KMS-11 (cell line): ENCODE measurements around the gene PSMA1.
A peak's percentile ranks its signal among the peaks of the same experiment; 100 is the strongest.

Source experiments
- H2AFZ ChIP-seq: fragments of 200-600 bp; sonication (generic); 2 replicates; pipeline ENCODE4 v1.6.1; 2016; ENCODE audit warnings: antibody characterized with exemption, mixed run types, low read depth
- H3K27ac ChIP-seq: fragments of 200-600 bp; sonication (generic); 2 replicates; pipeline ENCODE4 v1.6.1; 2016; ENCODE audit warnings: mild to moderate bottlenecking, mixed run types
- H3K27me3 ChIP-seq: fragments of 200-600 bp; sonication (generic); 2 replicates; pipeline ENCODE4 v1.6.1; 2017; ENCODE audit warnings: mild to moderate bottlenecking, low read depth, mixed run types, moderate library complexity; ENCODE audit not compliant: insufficient read depth
- H3K36me3 ChIP-seq: fragments of 200-600 bp; sonication (generic); 2 replicates; pipeline ENCODE4 v1.6.1; 2017; ENCODE audit warnings: mild to moderate bottlenecking, mixed run types; ENCODE audit not compliant: insufficient read depth
- H3K4me1 ChIP-seq: fragments of 200-600 bp; sonication (generic); 2 replicates; pipeline ENCODE4 v1.6.1; 2016; ENCODE audit warnings: mild to moderate bottlenecking, low read depth, mixed run types; ENCODE audit not compliant: poor library complexity, severe bottlenecking
- H3K4me2 ChIP-seq: fragments of 200-600 bp; sonication (generic); 2 replicates; pipeline ENCODE4 v1.7.0; 2016; ENCODE audit warnings: mild to moderate bottlenecking, mixed run types
- H3K4me3 ChIP-seq: fragments of 200-600 bp; sonication (generic); IDR thresholded peaks from 2 replicates; pipeline ENCODE4 v1.6.1; 2017; ENCODE audit warnings: low read depth, low read length, mixed read lengths; ENCODE audit not compliant: insufficient read depth
- H3K79me2 ChIP-seq: fragments of 200-600 bp; sonication (generic); 2 replicates; pipeline ENCODE4 v1.6.1; 2016; ENCODE audit warnings: low read depth, mixed run types; ENCODE audit not compliant: insufficient read depth
- H3K9ac ChIP-seq: fragments of 200-600 bp; sonication (generic); 2 replicates; pipeline ENCODE4 v1.6.1; 2016; ENCODE audit warnings: mild to moderate bottlenecking, mixed run types
- H4K20me1 ChIP-seq: fragments of 200-600 bp; sonication (generic); 2 replicates; pipeline ENCODE4 v1.6.1; 2016; ENCODE audit warnings: mild to moderate bottlenecking, mixed run types; ENCODE audit not compliant: insufficient read depth
- CTCF ChIP-seq: fragments of 200-600 bp; sonication (generic); conservative IDR thresholded peaks from 2 replicates; pipeline ENCODE4 v1.6.1; 2017; ENCODE audit warnings: low read depth, mild to moderate bottlenecking, antibody characterized with exemption, low read length, moderate library complexity, mixed read lengths

The PSMA1 gene

GRCh38 chr11:14544611-14545010 lies 24.4 kb upstream of the PSMA1 start:
- no peak overlapping the region for H3K4me3 ChIP-seq
- peaks cover 43% of the 10 kb centered on the region for H3K4me1 ChIP-seq
- H2AFZ ChIP-seq = no peak overlapping the region; the same call in 1 of the 2 replicates
- peak overlapping the region; percentile 58 for H3K4me2 ChIP-seq
- TF ChIP-seq CTCF = no peak
- no peaks in the 10 kb centered on the region for H3K36me3 ChIP-seq
- H3K79me2 ChIP-seq = 0 out of 2 replicates have a peak, but pooled peaks cover 5% of the 10 kb centered on the region
- peak overlapping the region; percentile 75 for H3K27ac ChIP-seq
- H3K27me3 ChIP-seq = no peaks in the 10 kb centered on the region
- H3K9ac ChIP-seq = peak overlapping the region; percentile 26; the same call in 1 of the 2 replicates
- no peaks in the 10 kb centered on the region for H4K20me1 ChIP-seq

GRCh38 chr11:14543260-14543659 lies 23.1 kb upstream of the PSMA1 start:
- H3K4me3 ChIP-seq = no peak overlapping the region
- 0 out of 2 replicates have a peak overlapping the region, but pooled peaks have one; percentile 58 for H3K4me2 ChIP-seq
- 0 out of 2 replicates have a peak, but pooled peaks cover 5% of the 10 kb centered on the region for H3K79me2 ChIP-seq
- H4K20me1 ChIP-seq = no peaks in the 10 kb centered on the region
- no peaks in the 10 kb centered on the region for H3K36me3 ChIP-seq
- no peak for TF ChIP-seq CTCF
- no peak overlapping the region for H3K9ac ChIP-seq
- H3K4me1 ChIP-seq = peaks cover 43% of the 10 kb centered on the region
- H2AFZ ChIP-seq = no peak overlapping the region
- H3K27ac ChIP-seq = no peak overlapping the region
- no peaks in the 10 kb centered on the region for H3K27me3 ChIP-seq

DNA sequence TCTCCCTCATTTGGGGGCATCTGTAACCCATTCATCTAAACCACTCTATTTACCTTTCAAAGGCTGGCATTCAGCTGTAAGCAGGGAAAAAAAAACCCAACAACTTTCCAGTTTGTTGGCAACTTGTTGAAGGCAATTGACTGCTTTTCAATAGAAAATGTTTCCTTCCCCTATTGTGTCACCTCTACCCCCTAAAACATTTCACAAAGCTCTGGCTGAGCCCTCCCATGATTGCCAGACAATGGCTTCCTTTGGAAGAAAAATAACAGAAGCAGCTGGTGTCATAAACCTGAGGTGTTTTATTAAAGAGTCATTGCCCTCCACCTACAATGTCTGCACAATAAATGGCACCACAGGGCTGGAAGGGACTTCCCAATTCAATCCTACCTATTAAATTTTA lies 22.1 kb upstream of the PSMA1 start:
- no peak overlapping the region for H2AFZ ChIP-seq

DNA sequence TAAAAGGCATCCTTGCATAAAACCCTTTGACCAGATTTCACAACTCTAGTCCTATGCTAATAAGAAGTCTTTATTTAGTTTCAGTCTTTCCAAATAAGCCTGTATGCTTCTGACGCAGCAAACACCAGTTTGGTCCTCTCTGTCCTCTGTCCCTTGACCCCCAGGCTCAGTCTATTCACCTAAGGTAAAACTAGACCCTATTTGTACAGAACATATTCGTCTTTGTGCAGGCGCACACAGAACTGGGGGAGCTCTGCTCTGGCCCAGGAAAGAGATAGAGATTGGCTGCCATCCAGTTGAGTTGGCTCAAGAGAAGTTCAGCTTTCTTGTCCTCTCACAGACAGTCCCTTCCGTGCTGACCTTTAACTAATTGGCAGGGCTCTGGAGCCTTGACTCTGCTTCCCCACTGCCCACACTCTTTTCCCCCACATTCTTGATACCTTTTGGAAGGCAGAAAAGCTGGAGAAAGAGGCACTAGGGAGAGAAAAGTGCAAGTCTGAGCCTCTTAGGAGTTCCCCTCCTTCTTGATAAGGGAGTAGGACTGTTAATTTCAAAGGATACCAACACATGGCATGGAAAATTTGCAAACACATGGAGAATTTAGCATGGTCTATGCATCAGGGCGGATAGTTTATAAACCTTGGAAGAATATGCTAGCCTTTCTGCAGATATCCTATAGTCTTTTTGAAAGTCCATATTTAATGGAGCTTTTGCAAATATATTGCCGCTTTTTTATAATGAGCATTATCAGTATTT lies 21.2 kb upstream of the PSMA1 start:
- no peak overlapping the region for H2AFZ ChIP-seq
- no peak for TF ChIP-seq CTCF
- H4K20me1 ChIP-seq = no peaks in the 10 kb centered on the region
- 0 out of 2 replicates have a peak, but pooled peaks cover 5% of the 10 kb centered on the region for H3K79me2 ChIP-seq
- H3K36me3 ChIP-seq = no peaks in the 10 kb centered on the region
- no peak overlapping the region for H3K4me3 ChIP-seq
- peaks cover 56% of the 10 kb centered on the region for H3K4me1 ChIP-seq
- no peak overlapping the region for H3K4me2 ChIP-seq
- H3K9ac ChIP-seq = no peak overlapping the region
- no peaks in the 10 kb centered on the region for H3K27me3 ChIP-seq
- H3K27ac ChIP-seq = no peak overlapping the region

More for the DNA sequence above, 22.1 kb upstream of the PSMA1 start:
- no peak for TF ChIP-seq CTCF
- H3K36me3 ChIP-seq = no peaks in the 10 kb centered on the region
- no peak overlapping the region for H3K27ac ChIP-seq
- H3K9ac ChIP-seq = no peak overlapping the region
- H4K20me1 ChIP-seq = no peaks in the 10 kb centered on the region
- no peak overlapping the region for H3K4me2 ChIP-seq
- peaks cover 52% of the 10 kb centered on the region for H3K4me1 ChIP-seq
- H3K27me3 ChIP-seq = no peaks in the 10 kb centered on the region
- H3K79me2 ChIP-seq = 0 out of 2 replicates have a peak, but pooled peaks cover 5% of the 10 kb centered on the region
- no peak overlapping the region for H3K4me3 ChIP-seq
